HG02852 (cell line): ENCODE results near the gene ANKS3.

Experiments
- ATAC-seq: cut with Tn5 transposase; IDR thresholded peaks from one replicate; pipeline ENCODE4 v1.9.1; 2021; ENCODE audit warnings: mild to moderate bottlenecking, moderate library complexity; ENCODE audit not compliant: unreplicated experiment

ANKS3 gene

DNA sequence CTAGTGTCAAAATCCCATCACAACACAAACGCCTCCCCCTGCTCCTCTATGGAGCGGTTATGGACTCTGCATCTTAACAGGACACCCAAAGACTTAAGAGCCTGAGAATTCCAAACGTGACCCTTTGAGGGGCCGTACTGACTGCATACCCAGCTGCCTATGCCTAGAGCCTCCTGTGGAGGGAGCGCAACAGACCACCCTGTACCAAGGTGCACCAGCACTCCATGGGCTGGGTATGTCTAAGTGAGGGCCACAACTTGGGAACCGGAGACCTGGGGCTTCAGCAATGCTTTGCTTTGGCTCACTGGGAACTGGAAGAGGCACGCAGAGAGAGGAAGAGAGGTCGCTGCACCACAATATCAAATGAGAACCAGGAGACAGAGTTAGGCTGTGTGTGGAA is 5.4 kb downstream of the ANKS3 start:
- no peak for ATAC-seq

DNA sequence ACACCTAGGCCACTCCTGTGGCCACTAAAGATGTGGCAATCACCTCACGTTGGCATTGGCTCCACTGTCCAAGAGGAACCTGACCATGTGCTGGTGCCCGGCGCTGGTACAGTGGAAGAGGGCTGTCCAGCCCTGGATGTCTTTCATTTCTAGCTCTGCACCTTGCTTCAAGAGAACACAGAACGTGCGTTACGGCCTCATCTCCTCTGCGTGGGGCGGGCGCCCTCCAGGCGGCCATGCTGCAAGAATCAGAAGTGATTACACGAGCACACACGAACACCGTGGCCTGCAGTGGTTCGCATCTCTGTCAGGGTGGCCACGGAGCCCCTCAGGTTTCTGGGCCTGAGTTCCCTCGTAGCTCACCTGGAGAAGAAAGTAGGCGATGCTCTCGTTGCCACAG is 7.5 kb downstream of the ANKS3 start:
- ATAC-seq = no peak

DNA sequence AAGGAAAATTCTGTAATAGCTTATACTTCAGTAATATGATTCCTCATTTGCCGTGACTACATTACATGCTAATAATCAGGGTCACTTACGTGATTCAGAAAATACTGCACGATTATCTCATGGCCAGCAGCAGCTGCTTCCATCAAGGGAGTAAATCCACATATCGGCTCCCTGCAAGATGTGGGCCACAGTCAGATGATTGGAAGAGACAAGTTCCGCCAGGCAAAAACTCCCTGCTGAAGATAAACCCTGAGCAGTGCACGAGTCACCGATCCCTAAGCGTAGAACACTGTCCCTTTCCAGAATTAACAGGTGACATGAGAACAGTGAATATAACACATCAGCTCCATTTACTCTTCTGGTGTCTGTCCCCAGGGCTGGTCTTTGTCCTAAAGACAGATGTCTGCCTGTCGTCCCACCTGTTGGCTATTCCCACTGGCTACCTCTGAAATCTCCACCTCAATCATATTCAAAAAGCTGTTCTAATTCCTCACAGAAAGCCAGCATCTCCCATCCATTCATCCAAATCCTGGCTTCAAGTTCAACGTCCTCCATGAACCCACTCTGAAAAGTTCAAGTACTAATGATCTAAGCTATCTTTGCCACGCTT is 9.3 kb downstream of the ANKS3 start:
- ATAC-seq = no peak

DNA sequence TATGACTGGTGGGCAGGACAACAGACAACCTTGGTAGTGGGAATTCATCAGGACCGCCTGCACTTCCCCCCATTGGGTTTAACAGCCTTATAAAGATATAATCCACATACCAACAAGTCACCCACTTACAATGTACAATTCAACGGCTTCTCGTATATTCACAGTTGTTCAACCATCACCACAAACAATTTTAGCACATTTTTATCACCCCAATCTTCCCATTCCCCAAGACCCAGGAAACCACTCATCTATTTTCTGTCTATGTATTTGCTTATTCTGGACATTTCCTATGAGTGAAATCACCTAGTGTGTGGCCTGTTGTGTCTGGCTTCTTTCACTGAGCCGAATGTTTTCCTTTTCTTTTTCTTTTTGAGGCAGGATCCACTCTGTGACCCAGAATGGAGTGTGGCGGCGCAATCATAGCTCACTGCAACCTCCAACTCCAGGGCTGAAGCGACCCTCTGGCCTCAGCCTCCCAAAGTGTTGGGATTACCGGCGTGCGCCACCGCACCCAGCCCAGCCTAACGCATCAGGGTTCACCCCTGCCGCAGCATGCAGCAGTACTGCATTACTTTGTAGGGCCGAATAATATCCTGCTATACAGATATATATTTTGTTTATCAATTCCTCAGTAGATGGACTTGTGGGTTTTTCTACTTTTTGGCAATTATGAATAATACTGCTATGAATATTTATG is 10.9 kb downstream of the ANKS3 start:
- no peak for ATAC-seq

DNA sequence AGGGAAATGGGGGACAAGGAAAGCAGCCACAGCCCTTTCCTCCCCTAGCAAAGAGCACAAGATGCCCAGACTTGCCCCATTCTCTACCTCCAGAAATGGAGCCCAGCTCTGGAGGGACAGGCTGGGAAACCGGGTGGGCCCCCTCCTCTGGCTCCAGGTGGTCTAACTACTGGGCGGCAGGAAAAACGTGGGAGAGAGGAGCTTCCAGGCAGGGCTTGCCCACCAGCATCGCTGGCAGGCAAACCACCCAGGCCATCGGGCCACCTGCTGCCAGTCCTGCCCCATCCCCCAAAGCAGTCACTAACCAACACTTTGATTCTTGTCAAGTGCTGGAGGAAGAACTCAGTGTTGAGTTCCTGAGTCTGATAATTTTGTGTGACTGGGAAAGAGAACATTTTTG is 15.6 kb downstream of the ANKS3 start:
- no peak for ATAC-seq

DNA sequence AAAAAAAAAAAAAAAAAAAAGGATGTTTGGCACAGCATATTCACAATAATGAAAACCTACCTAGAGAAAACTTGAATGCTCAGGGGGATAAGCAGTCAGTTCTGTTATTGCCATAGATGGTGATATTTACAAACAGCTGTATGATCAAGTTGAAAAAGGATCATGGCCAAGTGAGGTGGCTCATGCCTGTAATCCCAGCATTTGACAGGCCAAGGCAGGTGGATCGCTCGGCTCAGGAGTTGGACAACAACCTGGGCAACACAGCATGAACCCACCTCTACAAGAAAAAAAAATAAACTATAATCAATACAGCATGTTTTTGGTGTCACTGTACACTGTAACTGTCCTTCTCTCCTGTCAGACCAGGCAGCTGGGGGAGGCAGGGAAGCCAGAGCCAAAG is 19.1 kb downstream of the ANKS3 start:
- ATAC-seq = no peak

DNA sequence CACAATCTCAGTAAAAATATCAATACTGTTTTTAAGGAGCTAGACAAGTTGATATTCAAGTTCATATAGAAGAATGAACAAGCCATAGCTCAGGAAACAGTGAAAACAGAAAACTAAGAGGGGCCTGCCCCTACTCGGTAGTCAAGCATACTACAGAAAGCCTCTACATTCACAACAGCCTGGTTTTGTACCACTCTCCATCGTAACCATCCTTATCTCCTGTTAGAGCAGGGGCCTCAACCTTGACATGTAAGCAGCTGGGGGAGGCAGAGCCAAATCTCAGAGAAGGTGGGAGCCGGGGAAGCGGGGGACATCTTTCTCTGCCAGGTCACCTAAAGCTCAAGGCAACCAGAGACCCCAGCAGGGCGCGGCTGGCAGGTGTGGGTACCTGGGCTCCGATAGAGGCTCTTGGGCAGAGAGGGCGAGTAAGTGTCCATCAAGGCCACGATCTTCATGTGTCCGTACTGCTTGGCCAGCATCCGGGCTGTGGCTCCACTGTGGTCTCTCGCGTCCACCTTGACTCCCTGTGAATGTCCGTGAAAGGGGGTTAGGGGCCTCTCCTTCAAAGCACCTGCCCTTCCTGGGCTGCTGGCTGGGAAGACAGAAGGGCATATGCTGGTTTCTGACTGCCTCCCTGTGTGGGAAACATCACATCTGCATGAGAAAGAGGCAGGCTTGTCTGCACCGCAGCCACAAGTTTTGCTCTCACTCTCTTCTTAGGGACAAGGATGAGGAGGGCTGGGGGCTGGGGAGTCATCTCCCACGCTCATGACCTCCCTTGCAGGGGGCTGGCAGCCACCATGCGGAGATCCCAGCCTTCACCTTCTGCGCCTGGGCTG is 20.2 kb downstream of the ANKS3 start:
- ATAC-seq = no peak

DNA sequence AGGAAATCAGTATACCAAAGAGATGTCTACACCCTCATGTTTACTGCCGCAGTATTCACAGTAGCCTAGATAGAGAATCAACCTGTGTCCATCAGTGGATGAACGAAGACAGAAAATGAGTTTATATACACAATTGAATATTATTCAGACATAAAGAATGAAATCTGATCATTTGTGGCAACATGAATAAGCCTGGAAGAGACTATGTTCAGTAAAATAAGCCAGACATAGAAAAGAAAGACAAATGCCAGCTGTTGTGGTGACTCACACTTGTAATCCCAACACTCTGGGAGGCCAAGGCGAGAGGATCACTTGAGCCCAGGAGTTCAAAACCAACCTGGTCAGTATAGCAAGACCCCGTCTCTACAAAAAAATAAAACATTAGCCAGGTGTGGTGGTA is 24.6 kb downstream of the ANKS3 start:
- ATAC-seq = no peak

DNA sequence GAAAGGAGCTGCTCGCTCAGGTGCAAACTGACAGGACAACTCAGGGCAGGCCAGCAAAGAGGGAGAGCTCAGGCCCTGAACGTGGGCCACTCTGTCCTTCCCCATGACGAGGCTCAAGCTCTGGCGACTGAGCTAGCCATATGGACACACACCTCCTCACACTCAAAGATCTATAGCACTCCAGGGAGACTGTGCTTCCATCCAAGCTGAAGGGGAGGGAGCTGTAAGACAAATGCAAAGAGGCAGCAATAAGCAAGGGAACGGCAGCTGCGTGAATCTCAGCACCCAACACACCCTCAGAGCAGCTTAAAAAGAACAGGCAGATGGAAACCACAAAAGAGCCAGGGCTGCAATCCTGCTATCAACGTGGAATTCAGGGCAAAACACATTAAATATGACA is 27.2 kb downstream of the ANKS3 start:
- ATAC-seq = no peak

DNA sequence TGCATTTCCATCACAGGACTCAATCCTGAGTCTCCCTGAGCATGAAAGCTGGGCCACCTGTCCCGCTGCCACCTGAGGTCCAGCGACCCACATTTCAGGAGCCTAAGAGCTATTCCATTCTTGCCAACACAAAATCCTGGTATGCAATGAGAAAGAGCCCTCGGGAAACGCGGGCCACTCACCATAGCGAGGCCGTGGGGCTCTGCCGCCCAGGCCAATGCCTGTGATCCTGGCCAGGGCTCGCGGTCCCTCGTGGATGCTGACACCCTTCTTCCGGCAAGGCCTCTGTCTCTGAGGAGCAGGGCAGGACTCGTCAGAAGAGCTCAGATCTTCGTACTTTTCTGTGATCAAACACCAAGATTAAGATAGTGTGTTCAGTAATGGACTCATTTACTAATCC is 29.2 kb downstream of the ANKS3 start:
- no peak for ATAC-seq

DNA sequence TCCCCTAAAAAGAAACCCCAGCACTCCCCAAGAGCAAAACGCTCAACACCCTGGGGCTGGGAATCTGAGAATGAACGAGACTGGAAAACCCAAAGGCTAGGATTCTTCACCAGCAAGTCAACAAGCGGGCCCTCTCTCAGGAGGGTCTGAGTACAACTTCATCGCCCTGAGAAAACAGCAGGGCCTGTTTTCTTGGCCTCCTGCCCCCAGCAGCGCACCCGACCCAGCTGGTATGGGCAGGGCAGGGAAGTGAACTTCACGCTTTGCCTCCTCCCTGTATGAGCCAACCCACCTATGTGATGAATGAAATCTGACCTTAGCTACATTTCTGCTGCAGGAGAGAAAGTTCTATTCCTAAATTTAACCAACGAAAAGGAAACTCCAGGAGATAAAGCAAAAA is 29.6 kb downstream of the ANKS3 start:
- no peak for ATAC-seq

DNA sequence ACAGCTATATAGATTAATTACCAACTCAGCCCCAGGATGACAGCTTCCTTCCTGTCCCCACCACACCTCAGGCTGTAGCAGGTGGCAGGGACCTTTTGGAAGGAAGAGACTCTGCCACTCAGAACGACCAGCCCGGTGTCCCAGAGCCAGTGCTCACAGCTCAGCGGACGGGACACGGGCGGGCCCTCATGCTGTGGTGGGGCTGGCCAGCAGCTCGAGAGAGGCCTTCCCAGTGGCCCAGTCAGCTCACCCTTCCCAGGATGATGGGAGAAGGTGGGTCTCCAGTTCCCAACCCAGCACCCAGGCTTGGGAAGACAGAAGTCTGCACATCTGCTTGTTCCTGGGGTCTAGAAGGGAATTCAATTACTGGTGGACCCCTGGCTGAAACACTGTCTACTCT is 30.2 kb downstream of the ANKS3 start:
- no peak for ATAC-seq

DNA sequence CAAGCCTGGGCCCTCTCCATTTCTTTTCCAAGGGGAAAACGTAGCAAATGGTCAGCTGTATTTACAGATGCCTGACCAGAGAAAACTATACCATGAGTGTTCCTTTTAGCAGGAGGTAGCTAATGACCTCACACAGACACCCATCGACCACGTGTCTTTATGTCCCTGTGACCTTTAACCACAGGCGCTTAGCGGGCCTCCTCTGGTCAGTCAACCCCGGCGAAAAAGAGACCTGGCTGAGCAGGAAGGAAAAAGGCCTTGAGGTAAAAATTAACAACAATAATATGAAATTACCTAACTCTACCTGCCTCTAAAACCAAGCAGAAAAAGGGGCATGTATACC is 31.6 kb downstream of the ANKS3 start:
- no peak for ATAC-seq

DNA sequence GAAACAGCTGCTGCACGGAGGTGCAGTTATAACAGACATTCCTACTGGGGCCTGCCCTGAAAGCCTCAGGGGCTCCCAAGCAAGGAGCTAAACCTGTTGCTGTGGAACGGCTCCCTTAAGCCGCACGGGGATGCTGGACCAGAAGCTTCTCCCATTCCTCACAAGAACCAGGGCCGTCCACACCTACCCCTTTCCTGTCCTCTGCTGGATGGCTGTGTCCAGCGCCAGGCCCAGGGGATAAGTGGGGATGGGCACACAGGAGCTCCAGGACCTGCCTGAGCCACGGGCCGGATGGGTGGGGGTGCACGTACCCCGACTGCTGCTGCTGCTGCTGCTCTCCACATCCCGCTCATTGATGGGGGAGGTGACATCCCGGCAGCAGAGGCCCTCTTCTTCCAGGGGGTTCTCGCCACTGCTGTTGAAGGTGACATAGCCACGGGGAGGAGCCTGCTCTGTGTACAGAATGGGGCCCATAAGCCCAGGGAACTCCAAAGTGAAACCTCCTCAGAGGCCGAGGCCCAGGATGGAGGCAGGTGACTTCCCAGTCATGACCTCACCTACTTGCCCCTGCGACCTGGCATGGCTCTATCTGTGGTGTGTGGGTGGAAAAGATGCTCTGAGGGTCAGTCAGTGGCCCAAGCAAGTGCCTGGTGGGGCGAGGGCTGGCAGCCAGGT is 32.1 kb downstream of the ANKS3 start:
- ATAC-seq = no peak

DNA sequence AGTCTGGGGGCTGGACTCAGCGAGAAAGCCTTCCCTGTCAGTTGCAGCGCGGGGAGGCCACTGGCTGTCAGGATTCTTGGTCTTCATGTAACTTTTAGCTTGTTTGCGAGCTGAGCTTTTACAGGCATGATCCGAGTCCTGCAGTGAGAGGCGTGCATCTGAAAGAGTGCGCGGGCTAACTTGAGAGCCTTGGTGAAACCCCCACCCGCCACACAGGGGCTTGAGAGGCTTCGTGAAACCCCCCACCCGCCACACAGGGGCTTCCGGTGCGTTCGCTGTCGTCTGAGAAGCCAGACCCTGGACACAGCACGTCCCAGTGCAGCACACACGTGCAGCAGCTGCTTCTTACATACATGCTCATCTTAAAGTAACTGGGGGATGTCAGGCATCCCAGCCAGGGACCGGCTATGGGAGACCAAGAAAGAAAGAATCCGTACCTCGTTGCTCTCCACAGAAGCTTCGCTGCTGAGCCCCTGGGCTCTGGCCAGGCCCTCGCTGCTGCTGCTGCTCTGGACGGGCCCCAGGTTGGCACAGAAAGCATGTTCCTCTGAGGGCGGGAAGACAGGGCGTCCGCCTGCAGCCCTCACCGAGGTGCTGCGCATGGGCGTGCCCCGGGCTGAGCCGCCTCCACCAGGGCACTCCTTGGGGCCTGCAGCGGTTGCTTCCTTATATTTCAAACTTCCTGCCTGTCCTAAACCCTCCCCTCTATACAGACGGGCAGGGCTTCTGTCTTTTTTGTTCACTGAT is 32.9 kb downstream of the ANKS3 start:
- no peak for ATAC-seq

DNA sequence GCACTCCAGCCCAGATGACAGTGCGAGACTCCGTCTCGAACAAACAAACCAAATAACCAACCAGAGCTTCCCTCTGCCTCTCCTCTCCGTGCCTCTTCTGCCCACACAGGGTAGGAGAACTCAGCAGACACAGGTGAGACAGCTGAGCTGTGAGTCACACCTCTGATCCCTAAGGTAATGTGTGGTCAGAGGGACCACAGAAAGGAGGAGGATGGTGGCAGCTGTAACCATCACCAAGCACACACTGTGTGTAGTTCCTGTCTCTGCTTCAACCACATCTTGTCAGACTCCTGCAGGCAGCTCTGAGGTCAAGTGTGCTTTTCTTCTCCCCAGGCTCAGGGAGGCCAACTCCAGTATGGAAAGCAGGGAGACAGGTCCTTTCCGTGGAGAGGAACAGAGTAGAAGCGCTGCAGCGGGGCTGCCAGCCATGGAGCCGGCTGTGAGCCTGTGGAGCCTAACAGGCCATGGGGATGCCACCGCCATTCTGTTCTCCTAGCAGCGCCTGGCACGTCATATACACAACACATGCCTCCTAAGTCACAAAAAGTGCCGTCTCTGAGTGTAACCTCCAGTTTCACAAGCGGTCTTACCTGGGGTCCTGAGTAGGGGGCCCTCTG is 33.6 kb downstream of the ANKS3 start:
- ATAC-seq = no peak

DNA sequence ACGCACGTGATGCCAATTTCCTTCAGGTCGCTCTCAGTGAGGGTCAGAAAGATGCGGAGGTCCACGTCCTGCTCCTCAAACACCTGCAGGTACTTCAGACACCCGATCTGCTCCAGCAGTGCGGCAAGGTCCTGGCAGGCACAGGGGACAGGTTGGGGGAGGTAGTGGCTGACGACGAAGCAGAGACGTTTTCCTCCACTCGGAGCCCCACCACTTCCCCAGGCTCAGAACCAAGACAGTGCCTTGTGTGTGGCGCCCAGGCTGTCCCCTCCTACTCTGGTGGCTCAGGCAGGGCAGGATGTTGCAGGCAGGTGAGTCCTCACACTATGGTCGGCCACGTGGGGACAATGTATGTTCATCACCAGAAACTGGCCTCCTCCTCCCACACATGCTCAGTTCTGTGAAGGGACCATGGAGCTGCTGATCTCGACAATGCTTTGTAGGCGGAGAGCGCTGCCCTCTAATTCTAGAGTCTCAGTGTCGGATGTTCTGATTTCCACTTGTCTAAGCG is 35.0 kb downstream of the ANKS3 start:
- no peak for ATAC-seq

DNA sequence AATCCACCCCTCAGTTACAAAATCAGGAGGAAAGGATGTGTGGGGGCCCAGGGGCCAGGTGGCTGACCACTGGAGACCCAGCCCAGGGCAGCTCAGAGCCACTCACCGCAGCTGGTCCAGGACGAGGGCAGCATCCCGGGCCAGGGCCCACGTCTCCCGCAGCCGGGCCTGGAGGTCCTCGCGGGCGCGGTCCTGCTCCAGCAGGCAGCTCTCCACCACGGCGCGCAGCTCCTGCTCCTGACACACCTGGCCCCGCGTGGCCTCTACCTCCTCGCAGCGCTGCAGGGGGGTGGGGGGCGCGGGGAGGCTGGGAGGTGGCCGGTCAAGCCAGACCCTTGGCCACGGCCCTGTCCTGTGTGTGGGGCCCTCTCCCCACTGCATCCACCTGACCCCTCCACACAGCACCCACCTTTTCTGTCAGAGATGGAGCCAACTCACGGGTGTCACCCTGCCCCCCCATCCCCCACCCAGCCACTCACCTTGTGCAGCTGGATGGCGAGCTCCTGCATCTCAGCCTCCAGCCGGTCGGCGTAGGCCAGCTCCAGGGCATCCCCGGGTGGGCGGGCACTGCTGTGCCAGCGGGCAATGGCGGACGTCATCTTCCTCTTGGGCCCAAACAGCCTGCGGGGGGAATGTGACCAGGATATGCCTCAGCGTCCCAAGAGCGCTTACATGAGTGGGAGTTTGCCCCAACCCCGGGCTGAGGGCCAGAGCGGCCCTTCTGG is 35.6 kb downstream of the ANKS3 start:
- ATAC-seq = no peak

DNA sequence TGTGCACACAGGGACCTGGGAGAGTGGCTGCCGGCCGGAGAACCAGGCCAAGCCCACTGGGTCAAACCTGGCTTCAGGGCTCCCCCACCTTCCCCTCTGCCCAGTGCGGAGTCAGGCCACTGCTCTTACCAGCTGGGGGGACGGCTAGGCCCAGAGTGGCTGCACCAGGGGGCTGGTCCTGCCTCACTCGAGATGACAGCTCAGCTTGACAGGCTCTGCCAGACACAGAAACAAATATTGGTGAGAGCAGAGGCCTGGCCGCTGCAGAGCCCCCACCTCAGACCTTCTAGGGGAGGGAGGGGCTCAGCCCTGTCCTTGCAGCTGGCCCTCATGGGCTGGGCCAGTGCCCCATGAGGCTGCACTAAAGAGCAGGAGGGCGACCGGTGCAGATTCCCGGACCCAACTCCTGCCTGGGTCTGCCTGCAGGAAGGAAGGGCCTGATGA is 36.2 kb downstream of the ANKS3 start:
- ATAC-seq = no peak
